Measurements from ENCODE around the gene PHACTR3.

Gene PHACTR3

DNA sequence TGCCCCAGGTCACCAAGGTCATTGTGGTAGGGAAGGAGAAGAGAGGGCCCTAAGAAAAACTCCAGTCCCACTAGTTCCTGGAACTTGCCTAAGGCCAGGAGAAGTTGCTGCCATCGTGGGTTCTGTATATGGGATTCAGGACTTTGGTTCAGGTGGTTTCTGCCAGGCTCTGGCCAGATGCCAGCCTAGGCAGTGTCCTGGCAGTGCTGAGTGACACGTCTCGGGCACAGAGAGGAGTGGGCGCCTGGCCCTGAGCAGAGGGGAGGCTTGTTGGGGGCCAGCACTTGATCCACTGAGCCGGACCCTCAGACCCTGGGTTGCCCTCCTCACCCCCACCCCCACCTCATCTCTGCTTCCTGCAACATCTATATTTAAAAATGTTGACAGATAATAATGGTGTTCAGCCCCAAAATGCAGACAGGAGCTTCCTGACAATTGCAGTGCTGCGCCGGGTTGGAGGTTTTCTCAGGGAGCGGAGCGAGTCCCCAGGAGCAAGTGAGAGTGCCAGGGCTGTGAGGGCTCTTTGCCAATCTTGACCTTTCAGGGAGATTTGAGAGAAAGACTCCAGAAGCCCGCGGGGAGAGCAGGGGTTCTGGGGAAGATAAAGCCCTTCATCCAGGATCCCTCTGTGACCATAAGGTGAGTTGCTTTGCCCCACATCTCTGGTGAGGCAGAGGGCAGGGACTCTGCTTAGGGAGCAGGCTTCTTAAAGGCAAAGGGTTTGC is 71.9 kb downstream of the PHACTR3 start:
- no peak for DNase-seq

DNA sequence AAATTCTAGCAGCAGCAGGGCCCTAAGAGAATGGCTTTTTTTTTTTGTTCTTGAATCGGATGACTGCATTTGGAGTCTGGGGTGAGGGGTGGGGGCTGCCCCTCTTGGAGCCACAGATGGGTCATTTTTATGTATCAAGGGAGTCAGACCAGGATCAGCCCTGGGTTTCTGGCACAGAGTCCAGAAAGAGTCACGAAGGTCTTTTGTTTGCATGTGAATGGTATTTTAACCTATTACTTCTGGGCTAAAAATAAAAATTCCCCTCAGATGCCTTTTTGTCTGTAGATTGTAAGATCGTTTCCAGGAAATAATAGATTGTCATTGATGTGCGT is 72.5 kb downstream of the PHACTR3 start:
- no peak for DNase-seq

DNA sequence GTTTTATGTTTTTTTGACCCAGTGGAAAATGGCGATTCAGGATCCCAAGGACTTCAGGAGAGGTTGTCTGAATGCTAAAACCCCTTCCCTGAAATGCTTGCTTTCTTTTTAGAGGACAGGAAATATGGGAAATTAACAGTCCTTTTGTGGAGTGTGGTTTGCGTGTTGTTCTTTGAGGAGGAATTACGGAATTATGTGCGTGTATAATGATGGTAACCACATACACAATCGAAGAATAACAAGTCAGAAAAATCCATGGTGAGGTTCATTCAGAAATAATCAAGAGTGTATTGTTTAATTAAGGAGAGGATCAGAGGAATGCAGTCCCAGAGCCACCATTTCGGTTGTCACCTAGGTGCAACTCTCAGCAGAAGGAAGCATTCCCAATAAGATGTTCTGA is 73.2 kb downstream of the PHACTR3 start:
- no peak for DNase-seq

DNA sequence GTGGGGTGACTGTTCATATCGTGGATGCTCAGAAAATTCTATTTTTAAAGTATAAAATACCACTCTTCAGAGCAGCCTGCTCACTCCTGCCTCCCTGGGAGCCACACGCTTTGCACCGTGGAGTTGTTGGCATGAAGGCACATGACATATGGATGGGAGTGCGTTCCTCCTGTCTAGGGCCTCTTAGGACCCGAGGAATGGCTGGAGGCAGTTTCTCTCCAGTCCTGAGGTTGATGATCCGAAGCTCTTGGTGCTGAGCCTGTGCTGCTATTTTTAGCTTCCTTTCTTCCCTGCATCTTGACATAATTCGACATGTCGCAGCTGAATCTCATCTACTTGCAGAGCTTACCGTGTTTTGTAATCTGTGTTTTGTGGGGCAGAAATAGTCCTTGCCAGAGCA is 73.9 kb downstream of the PHACTR3 start:
- DNase-seq: no peak

DNA sequence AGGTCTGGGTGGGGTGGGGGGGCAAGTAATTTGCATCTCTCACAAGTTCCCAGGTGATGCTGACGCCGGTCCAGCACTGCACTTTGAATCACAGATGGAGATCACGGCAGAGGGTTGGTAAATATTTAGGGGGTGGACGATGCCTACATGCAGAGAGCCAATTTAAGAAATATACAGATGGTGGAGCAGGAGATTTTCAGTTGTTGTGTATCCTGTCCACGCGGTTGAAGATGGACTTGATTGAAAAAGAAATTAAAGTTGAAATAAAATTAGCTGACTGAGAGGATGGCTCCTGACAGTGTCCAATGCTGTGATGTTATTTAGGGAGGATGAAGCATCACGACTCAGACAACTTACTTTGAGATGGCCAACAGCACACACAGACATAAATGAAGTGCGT is 74.6 kb downstream of the PHACTR3 start:
- no peak for DNase-seq

DNA sequence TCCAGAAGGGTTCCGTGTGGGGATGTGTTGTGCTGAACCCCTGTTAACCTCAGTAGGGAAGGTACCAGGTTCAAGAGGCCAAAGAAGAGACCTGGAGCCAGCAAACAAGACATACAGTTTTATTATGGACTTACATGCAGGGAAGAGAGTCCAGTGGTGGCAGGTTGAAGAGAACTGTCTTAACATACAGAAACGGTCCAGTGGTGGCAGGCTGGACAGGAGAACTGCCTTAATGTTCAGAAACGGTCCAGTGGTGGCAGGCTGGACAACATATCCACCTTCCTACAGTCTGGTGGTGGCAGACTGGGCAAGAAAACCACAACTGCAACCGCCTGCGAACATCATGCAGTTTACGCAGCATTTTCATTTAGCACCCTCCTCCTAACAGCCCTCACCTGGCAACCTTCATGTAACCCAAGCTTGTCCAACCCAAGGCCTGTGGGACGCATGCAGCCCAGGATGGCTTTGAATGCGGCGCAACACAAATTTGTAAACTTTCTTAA is 75.9 kb downstream of the PHACTR3 start:
- no peak for DNase-seq

DNA sequence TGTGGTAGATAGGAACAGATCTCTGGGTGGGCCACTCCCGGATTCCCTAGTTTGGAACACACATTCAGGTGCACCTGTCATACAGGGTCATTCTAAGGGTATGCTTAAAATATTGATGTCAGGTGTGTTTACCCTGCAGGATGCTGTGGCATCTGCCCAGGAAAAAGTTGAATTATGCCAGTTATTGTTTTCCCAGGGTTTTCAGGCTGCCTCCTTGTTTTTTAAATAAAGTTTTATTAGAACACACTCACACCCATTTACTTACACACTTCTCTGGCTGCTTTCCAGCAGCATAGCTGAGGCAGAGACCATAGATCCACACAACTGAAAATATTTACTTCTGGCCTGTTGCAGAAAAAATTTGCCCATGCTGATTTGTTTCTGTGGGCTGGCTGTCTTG is 76.5 kb downstream of the PHACTR3 start:
- no peak for DNase-seq

DNA sequence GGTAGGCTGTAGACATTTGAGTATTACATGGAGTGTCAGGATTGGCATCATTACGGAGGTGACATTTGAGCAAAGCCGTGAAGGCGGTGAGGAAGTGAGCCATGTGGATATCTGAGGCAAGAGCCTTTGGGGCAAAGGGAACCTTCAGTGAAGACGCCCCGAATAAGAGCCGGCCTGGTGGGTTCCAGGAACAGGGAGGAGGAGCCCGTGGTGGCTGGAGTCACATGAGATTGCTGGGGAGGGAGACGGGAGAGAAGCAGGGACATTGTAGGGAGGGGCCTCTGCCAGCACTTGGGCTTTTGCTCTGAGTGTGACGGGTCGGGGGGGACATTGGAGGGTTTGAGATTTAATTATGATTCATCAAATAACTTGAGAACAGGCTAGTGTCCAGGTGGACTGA is 78.3 kb downstream of the PHACTR3 start:
- no peak for DNase-seq

DNA sequence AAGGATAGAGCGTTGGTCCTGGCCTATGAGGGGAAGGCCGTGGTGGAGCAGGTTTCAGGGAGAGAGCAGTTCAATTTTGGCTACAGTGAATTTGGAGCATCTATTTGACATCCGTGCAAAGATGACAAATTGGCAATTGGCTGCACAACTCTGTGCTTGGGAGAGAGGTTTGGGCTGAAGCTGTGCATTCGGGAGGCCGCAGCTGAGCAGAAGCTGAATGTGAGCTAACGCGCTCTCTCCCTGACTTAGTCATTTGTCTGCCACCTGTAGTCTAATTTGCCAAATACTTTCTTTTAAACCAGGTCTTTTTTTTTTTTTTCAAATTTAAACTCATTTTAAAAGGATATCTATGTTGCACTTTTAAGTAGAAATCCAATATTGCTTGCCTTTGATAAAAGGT is 78.8 kb downstream of the PHACTR3 start:
- DNase-seq: no peak

DNA sequence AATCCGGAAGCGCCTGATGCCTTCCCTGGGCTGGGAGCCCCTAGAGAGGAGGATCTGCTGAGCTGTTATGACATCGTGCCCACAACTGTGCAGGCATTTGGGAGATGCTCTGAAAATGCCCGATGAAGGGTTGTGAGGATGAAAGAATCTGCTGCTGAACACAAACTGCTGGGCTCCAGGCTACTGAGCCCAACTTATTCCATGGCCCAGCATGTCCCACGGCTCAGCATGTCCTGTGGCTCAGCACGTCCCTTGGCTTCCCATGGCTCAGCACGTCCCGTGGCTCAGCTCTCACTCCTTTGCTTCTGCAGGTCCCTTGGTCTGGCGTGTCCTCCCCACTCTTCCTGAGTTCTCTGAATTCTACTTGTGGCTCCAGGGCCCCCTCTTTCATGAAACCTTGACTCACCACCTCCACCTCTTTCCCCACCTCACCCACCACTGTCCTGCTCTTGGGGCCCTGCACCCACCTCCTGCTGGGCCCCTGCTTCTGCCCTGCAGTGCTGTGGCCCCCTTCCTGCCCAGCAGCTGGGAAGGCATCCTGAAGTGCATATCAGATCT is 80.4 kb downstream of the PHACTR3 start:
- DNase-seq: no peak

DNA sequence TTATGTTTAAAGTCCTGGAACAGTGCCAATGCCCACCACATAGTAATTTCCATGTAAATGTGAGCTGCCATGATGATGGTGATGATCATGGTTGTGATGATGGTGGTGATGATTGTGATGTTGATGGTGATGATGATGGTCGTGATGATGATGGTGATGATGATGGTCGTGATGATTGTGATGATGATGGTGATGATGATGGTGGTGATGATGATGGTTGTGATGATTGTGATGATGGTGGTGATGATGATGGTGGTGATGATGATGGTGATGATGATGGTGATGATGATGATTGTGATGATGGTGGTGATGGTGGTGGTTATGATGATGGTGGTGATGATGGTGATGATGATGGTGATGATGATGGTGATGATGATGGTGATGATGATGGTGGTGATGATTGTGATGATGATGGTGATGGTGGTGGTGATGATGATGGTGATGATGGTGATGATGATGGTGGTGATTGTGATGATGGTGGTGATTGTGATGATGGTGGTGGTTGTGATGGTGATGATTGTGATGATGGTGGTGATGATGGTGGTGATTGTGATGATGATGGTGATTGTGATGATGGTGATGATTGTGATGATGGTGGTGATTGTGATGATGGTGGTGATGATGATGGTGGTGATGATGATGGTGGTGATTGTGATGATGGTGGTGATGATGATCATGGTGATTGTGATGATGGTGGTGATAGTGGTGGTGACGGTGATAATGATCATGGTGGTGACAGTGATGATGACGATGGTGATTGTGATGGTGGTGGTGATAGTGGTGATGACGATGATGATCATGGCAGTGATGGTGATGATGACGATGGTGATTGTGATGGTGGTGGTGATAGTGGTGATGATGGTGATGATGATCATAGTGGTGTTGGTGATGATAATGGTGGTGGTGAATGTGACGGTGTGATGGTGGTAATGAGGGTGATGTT is 82.3 kb downstream of the PHACTR3 start:
- DNase-seq: no peak

DNA sequence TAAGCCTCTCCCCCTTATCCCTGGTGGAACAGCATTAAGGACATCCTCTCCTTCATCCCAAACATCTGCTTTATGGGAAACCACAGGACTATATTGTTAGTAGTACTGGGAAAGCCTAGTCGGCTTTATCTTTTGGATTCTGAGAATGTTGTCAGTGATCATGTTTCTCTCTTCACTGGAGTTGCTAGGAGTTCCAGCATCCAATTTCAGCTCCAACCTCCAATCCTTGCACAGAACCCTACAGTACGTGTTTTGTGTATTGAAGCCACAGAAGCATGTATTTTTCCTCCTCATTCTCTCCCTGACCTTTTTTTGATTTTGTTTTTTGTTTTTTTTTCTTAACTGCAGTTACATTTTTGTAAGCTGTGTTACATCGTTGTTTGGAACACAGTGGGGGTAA is 84.0 kb downstream of the PHACTR3 start:
- DNase-seq: no peak

DNA sequence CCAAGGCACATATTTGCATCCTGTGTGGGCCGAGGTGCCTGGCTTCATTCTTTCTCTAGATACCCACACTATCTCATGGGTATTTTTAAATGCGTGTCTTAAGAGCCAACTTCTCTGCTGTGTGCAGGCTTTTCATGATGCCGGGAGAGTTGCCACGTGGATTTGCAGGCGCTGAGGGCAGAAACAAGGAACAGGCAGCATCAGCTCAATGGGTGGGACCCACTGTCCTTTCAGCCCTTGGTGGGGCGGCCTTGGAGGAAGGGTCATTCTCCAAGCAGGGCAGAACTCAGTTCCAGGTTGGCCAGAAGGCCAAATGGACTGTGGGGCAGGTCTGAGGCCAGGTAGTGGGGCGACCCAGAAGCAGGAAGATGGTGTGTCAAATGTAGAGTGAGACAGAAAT is 84.7 kb downstream of the PHACTR3 start:
- DNase-seq: no peak

DNA sequence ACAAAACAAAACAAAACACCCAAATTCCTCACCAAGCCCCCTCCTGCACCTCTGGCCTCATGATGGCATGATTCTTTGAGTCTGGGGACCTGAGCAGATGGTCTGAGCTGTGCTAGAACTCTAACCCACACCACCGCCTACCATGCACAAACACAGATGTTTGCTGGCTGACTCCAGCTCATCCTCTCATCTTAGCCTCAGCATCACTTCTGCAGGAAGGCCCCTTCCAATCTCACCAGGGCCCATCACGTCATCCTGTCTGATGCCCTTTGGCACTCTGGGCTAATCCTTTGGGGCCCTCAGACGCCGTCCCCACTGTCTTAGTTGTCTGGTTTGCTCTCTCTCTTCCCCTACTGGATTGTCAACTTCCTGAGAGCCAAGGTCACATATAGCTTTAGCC is 85.8 kb downstream of the PHACTR3 start:
- no peak for DNase-seq

DNA sequence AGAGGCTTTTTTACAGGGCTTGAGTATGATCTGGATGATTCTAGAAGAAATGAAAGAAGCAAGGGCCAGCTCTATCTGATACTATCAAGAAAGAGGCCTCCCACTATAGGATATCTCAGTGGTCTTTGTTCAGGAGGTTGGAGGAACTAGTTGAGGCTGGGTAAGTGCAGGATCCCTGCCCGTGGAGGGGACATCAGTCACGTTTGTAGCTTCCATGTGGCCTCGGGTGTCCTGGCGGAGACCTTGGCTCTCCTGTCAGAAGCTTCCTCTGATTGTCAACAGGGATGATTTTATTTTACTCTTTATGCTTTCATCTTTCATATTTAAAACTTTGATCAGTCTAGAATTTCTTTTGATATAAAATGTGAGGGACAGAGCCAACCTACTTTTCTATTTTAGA is 86.6 kb downstream of the PHACTR3 start:
- no peak for DNase-seq

DNA sequence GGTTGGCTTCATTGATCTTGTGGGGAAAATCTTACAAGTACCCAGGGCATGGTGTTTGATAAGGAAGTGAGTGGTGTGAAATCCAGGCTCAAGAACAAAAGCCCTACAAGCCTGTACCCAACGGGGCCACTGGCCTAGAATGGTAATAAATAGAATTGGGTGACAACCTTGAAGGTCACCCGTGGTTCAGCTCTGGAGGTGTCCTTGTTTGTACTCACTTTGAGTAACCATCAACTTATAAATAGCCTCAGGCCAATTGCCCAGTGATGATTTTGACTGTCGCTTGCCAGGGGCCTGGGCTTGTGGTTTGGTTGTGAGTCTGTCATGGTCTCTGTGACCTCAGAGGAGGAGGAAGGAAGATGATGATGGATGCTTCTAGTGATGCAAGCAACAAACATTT is 87.8 kb downstream of the PHACTR3 start:
- no peak for DNase-seq

DNA sequence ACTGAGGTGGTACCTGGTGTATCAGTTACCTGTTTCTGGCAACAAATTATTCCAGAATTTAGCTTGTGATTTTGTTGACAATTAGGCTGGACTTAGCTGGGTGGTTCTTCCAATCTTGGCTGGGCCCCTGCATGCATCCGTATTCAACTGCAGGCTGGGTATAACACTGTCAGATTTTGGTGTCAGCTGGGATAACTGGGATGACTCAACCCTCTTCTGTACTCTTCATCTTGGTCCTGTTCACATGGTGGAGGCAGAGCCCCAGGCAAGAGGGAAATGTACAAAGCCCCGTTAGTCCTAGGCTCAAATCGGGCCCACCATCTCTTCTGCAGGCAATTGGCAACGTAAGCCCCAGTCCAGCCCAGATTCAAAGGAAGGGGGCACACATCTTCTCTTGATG is 89.2 kb downstream of the PHACTR3 start:
- no peak for DNase-seq

DNA sequence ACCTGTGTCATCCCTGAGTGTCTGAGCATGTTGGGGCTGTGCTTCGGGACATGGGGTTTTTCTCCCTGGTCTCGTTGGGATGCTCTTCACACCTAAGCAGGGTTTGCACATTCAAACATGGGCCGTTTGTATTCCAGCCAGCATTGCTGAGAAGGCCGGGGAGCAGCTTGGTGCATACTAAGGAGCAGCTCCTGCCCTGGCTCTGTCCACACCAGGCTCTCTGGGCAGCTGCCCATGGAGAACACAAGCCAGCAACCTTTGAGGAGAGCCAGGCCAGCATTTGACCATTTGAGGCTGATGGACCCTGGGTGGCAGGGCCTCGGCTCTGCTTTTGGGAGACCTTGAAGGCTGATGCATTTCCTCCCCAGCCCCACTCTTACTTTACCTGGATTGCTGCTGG is 92.1 kb downstream of the PHACTR3 start:
- no peak for DNase-seq

DNA sequence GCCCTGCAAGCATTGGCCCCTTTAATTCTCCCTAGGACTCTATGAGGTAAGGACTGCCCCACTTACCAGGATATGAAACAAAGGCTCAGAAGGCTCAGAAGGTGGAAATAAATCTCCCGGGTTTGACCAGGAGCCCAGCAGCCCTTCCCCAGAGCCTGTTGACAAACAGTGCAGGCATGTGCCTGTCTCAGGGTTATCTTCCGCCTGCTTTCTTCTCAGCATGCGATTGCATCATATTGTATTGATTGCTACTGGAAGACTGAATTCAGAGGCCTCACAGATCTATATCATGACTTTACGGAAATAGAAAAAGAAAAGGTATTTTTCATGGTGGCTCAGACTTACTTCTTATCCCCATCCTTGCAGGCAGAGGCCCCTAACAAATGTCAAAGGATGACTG is 92.7 kb downstream of the PHACTR3 start:
- DNase-seq: no peak

DNA sequence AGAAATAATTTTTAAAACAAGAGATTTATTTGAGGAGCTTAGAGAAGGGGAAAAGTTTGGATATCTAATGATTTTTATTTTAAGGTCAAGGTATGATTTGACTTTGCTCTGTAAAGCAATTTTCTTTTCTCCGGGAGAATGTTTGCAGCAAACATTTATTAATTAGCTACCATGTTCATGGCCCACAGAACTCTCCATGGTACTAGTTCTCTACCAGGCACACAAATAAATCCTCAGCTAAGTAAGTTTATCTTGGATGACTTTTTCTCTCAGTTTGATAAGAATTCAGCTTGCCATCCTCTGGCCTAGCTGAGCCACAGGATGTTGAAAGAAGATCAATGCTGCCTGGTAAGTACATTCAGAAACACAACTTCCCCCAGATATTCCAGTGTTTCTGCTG is 94.3 kb downstream of the PHACTR3 start:
- no peak for DNase-seq

DNA sequence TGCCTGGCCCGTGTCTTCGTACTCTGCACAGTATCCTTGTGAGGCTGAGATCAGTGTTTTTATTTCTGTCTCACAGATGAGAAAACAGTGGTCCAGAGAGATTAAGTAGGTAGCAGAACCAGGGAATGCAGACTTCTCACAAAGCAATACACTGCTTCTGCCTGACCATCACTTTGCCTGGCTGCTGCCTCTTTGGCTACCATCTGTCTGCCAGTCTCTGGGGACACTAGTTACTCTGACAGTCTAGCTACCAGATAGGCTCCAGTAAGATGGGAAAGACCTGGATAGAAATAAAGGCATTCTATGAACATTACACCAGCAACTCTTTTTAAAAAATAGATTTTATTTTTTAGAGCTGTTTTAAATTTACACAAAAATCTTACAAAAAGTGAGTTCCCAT is 96.9 kb downstream of the PHACTR3 start:
- DNase-seq: no peak

DNA sequence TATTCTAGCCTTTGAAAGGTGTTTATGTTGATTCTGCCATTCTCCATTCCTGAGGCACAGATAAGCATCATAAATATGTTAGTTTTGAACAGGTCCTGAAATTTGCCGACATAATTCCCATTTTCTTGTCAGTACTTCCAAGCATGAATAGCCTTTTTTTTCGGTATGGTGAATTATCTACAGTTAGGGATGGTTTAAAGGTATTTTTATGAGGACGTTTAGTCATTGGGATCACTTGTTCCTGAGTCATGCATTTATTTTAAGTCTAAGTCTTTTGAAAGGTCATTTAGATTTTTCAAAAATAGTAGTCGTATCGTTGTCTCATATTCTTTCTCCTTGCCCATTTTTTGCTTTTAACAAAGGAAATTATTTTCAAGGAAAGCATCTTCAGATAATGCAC is 98.7 kb downstream of the PHACTR3 start:
- no peak for DNase-seq

DNA sequence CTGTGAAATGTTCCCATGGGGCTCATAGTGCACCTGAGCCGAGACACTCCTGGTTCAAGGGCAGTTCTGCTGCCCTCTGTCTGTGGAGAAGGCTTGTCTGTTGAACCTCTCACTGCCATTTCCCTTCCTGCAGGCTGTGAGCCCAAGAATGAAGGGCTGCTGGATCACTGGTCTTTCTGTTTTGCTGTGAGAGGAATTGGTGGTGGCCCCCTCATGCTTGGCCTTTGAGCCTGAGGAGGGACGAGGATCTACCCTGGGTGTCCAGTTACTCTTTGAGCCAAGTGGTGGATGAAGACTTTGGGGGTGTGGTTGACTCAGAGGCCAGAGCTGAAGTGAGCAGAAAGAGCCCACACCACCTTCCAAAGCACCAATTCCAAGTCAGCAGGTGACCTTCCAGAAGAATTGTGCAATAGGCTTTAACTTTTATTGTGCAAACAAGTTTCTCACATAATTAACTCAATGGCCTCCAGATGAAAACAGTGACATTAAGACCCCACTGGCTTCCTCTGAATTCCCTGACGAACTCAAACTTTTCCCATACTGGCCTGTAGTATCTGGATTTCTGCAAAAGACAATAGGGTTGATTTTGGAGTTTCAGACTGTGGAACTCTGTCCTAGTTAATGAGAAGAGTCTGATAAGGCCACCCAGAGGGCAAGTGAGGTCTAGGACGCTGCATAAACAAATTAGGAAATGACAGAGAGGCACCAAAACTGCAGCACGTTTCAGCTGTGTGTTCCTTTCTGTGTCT is 101.5 kb downstream of the PHACTR3 start:
- no peak for DNase-seq

DNA sequence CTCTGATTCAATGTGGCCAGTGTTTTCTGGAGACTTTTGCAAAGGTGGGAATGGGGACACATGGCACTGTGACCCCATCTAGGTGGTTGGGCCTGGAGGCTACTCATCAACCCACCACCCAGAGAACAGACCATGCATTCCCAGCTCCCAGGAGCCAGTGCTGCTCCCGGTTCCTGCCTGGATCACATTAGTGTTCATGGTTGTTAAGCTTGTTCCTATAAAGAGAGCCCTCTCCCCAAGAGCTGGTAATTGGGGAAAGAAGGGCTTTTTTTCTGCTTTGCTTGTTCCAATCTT is 102.0 kb downstream of the PHACTR3 start:
- no peak for DNase-seq
